OCI-LY3 (cell line): ENCODE data around the gene GLT1D1.

Experiments
- H2AFZ ChIP-seq: fragments of 200-600, 300-600 bp; shearing (Covaris generic); 2 replicates; pipeline ENCODE4 v1.6.0; 2014; ENCODE audit warnings: antibody characterized with exemption, low read depth, low read length
- H3K27ac ChIP-seq: fragments of 200-600, 300-600 bp; sonication (generic); 2 replicates; pipeline ENCODE4 v1.5.1; 2014; ENCODE audit warnings: mild to moderate bottlenecking, low read length, moderate library complexity, mixed read lengths
- H3K27me3 ChIP-seq: fragments of 200-600, 300-600 bp; sonication (generic); 2 replicates; pipeline ENCODE4 v1.6.1; 2014; ENCODE audit warnings: low read depth, low read length, mixed read lengths
- H3K36me3 ChIP-seq: fragments of 200-600, 300-600 bp; sonication (generic); replicated peaks from 2 replicates; pipeline ENCODE3; 2014; ENCODE audit warnings: low read depth, low read length, mixed read lengths
- H3K4me1 ChIP-seq: fragments of 300-600, 200-600 bp; sonication (generic); 2 replicates; pipeline ENCODE4 v1.6.1; 2014; ENCODE audit warnings: low read length, mixed read lengths
- H3K4me2 ChIP-seq: fragments of 200-600, 300-600 bp; sonication (generic); 2 replicates; pipeline ENCODE4 v1.6.1; 2014; ENCODE audit warnings: low read length, mixed read lengths
- H3K4me3 ChIP-seq: fragments of 300-600, 200-600 bp; sonication (generic); 2 replicates; pipeline ENCODE4 v1.5.1; 2014; ENCODE audit warnings: antibody characterized with exemption, mild to moderate bottlenecking, low read length, moderate library complexity
- H3K79me2 ChIP-seq: fragments of 300-600, 200-600 bp; shearing (Covaris generic); 2 replicates; pipeline ENCODE4 v1.6.1; 2014; ENCODE audit warnings: mild to moderate bottlenecking, low read length, mixed read lengths
- H3K9ac ChIP-seq: fragments of 300-600, 200-600 bp; shearing (Covaris generic); 2 replicates; pipeline ENCODE4 v1.6.0; 2014; ENCODE audit warnings: mild to moderate bottlenecking, low read length, moderate library complexity
- H3K9me3 ChIP-seq: fragments of 200-600, 300-600 bp; shearing (Covaris generic); 2 replicates; pipeline ENCODE4 v1.6.1; 2014; ENCODE audit warnings: low read length, mixed read lengths; ENCODE audit not compliant: insufficient read depth
- H4K20me1 ChIP-seq: fragments of 200-600, 300-600 bp; sonication (generic); 2 replicates; pipeline ENCODE4 v1.6.1; 2016; ENCODE audit warnings: low read length, mixed read lengths; ENCODE audit not compliant: insufficient read depth
- CTCF ChIP-seq: fragments of 200-600, 300-600 bp; sonication (generic); IDR thresholded peaks from 2 replicates; pipeline ENCODE4 v1.5.1; 2014; ENCODE audit warnings: antibody characterized with exemption, low read length, low read depth
- EZH2phosphoT487 ChIP-seq: fragments of 200-600 bp; shearing (Covaris generic); IDR thresholded peaks from 2 replicates; pipeline ENCODE4 v1.6.1; 2018; ENCODE audit warnings: antibody characterized with exemption, mixed run types, low read depth

The GLT1D1 gene

DNA sequence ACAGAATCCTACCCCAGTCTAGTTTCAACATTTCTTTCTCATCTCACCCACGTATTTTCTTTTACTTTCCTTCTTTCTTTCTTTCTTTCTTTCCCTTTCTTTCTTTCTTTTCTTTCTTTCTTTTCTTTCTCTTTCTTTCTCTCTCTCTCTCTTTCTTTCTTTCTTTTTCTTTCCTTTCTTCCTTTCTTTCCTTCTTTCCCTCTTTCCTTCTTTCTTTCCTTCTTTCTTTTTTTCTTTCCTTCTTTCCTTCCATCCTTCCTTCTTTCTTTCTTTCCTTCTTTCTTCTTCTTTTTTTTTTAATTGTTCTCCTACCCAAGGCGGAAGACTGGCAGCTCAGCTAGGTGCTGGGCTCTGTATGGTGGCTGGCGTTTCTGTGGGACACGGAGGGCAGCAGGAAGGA is 55.0 kb downstream of the GLT1D1 start:
- H3K27ac ChIP-seq: no peak overlapping the region
- no peak overlapping the region for H2AFZ ChIP-seq
- H3K79me2 ChIP-seq: no peaks in the 10 kb centered on the region

DNA sequence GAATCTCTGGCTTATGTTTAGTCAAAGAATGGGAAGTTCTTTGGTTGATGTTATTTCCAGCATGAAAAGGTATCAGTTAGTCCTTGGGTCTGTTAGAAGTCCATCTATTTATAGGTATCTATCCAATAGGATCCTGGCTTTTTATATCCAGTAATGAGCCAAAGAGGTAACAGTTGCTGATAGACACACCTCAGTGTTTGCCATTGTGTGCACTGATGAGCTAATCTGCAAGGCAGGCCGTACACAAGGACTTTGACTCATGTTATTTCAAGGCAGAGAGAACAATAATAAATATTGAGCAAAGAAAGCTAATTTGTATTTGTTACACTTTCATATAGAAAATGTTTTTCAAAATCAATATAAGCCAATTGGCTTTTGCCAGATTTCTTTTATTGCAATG is 56.4 kb downstream of the GLT1D1 start:
- no peak overlapping the region for H3K27ac ChIP-seq
- TF ChIP-seq EZH2phosphoT487: no peak
- no peak for TF ChIP-seq CTCF
- H3K36me3 ChIP-seq: no peaks in the 10 kb centered on the region
- no peaks in the 10 kb centered on the region for H4K20me1 ChIP-seq
- no peak overlapping the region for H3K4me3 ChIP-seq
- no peak overlapping the region for H3K9ac ChIP-seq
- no peaks in the 10 kb centered on the region for H3K79me2 ChIP-seq
- H3K4me2 ChIP-seq: no peak overlapping the region
- H2AFZ ChIP-seq: no peak overlapping the region
- peaks cover 16% of the 10 kb centered on the region for H3K27me3 ChIP-seq
- peaks cover 6% of the 10 kb centered on the region for H3K4me1 ChIP-seq
- no peaks in the 10 kb centered on the region for H3K9me3 ChIP-seq

More for the DNA sequence above, 55.0 kb downstream of the GLT1D1 start:
- Histone ChIP-seq H3K9ac (no peak overlapping the region), H4K20me1 (no peaks in the 10 kb centered on the region), H3K4me1 (no peaks in the 10 kb centered on the region), H3K27me3 (peaks cover 10% of the 10 kb centered on the region; the same call in 1 of the 2 replicates), H3K4me3 (no peak overlapping the region), H3K36me3 (no peaks in the 10 kb centered on the region), H3K4me2 (no peak overlapping the region), H3K9me3 (no peaks in the 10 kb centered on the region)
- TF ChIP-seq EZH2phosphoT487: no peak
- TF ChIP-seq CTCF: no peak

DNA sequence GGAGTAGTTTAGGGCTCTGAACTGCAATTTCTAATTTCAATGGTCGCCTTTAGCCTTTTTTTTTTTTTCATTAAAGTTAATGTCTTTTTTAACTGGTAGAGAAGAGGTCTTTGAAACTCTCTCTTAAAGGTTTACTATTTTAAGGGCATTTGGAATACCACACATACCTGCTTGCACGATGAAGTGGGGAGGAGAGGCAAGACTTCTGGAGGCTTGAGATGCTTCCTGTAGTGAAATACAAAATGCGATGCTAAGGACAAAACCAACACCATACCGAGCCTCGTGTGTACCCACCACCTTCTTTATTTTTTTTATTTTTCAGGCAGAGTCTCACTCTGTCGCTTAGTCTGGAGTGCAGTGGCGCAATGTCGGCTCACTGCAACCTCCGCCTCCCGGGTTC is 57.4 kb downstream of the GLT1D1 start:
- H3K9me3 ChIP-seq: no peaks in the 10 kb centered on the region
- no peaks in the 10 kb centered on the region for H3K79me2 ChIP-seq
- H3K4me2 ChIP-seq: no peak overlapping the region
- no peaks in the 10 kb centered on the region for H3K36me3 ChIP-seq
- H3K27ac ChIP-seq: no peak overlapping the region
- peaks cover 19% of the 10 kb centered on the region for H3K27me3 ChIP-seq
- no peak overlapping the region for H3K9ac ChIP-seq
- H3K4me1 ChIP-seq: peaks cover 16% of the 10 kb centered on the region
- no peaks in the 10 kb centered on the region for H4K20me1 ChIP-seq
- H3K4me3 ChIP-seq: no peak overlapping the region
- TF ChIP-seq CTCF: no peak
- TF ChIP-seq EZH2phosphoT487: no peak
- H2AFZ ChIP-seq: no peak overlapping the region

GRCh38 chr12:128911861-128912260 is 58.6 kb downstream of the GLT1D1 start:
- no peaks in the 10 kb centered on the region for H3K9me3 ChIP-seq
- H3K9ac ChIP-seq: no peak overlapping the region
- H2AFZ ChIP-seq: no peak overlapping the region
- H3K36me3 ChIP-seq: no peaks in the 10 kb centered on the region
- H3K4me2 ChIP-seq: no peak overlapping the region
- H3K27ac ChIP-seq: no peak overlapping the region
- H3K4me3 ChIP-seq: no peak overlapping the region
- TF ChIP-seq EZH2phosphoT487: no peak
- TF ChIP-seq CTCF: no peak
- H3K79me2 ChIP-seq: no peaks in the 10 kb centered on the region
- no peaks in the 10 kb centered on the region for H4K20me1 ChIP-seq
- peaks cover 28% of the 10 kb centered on the region for H3K4me1 ChIP-seq
- peaks cover 31% of the 10 kb centered on the region for H3K27me3 ChIP-seq
